HepG2 (cell line): ENCODE data around the gene TNFAIP8L1. TPM values are rescaled to one million over a fixed set of nuclear protein-coding genes. Genes with fewer than 3 reads are reported as not detected.

Experiments used
- CHD2 ChIP-seq: IDR thresholded peaks from 2 replicates; pipeline ENCODE4 v1.6.1; 2011; ENCODE audit warnings: low read depth, low read length, improper control_type of control experiment
- HDAC2 ChIP-seq: sonication (generic); formaldehyde crosslinking; IDR thresholded peaks from 2 replicates; pipeline ENCODE4 v1.4.0; 2020; ENCODE audit warnings: missing genetic modification reagents
- HIVEP1 ChIP-seq: sonication (generic); formaldehyde crosslinking; IDR thresholded peaks from 2 replicates; pipeline ENCODE4 v1.4.0; 2020; ENCODE audit warnings: mild to moderate bottlenecking, missing genetic modification reagents
- KDM4B ChIP-seq: sonication (generic); formaldehyde crosslinking; IDR thresholded peaks from 2 replicates; pipeline ENCODE4 v1.4.0; 2020; ENCODE audit warnings: missing genetic modification reagents
- MXI1 ChIP-seq: IDR thresholded peaks from 3 replicates; pipeline ENCODE4 v1.6.1; 2012; ENCODE audit warnings: low read depth, low read length, inconsistent platforms, borderline replicate concordance
- NFKB2 ChIP-seq: sonication (generic); formaldehyde crosslinking; IDR thresholded peaks from 2 replicates; pipeline ENCODE4 v1.4.0; 2020; ENCODE audit warnings: missing genetic modification reagents, borderline replicate concordance
- PHF8 ChIP-seq: sonication (generic); formaldehyde crosslinking; IDR thresholded peaks from 2 replicates; pipeline ENCODE4 v1.5.0; 2020; ENCODE audit warnings: missing genetic modification reagents
- THYN1 ChIP-seq: sonication (generic); formaldehyde crosslinking; IDR thresholded peaks from 2 replicates; pipeline ENCODE4 v1.8.1; 2023; ENCODE audit warnings: low read depth, mild to moderate bottlenecking, moderate library complexity, missing genetic modification reagents, borderline replicate concordance
- TP53 ChIP-seq: sonication (generic); formaldehyde crosslinking; conservative IDR thresholded peaks from 2 replicates; pipeline ENCODE4 v1.4.0; 2020; ENCODE audit warnings: missing genetic modification reagents
- WIZ ChIP-seq: sonication (generic); formaldehyde crosslinking; IDR thresholded peaks from 2 replicates; pipeline ENCODE4 v1.5.1; 2020; ENCODE audit warnings: mild to moderate bottlenecking, missing genetic modification reagents
- ZBTB3 ChIP-seq: sonication (generic); formaldehyde crosslinking; IDR thresholded peaks from 2 replicates; pipeline ENCODE4 v1.4.0; 2020; ENCODE audit warnings: low read depth, mild to moderate bottlenecking, moderate library complexity, missing genetic modification reagents, borderline replicate concordance
- ZNF24 ChIP-seq: fragments of 450-650 bp; IDR thresholded peaks from 2 replicates; pipeline ENCODE4 v1.6.1; 2017; ENCODE audit warnings: antibody characterized with exemption, mild to moderate bottlenecking
- ZNF607 ChIP-seq: sonication (generic); formaldehyde crosslinking; IDR thresholded peaks from 2 replicates; pipeline ENCODE4 v1.5.1; 2020; ENCODE audit warnings: missing genetic modification reagents, mild to moderate bottlenecking, borderline replicate concordance
- polyA plus RNA-seq, 8 experiments: library from polyadenylated mRNA; depleted of rRNA in 3 of 8; stranded (reverse) in 7 of 8; unstranded in 1 of 8; fragments of >200 nt; fragmentation: Illumina TruSeq in 4 of 8; extraction: Trizol in 4 of 8; gene quantifications; 2 replicates each; pipeline versions ENCODE4 v1.2.1 to v1.2.3, GENCODE V29; 2011 to 2016; ENCODE audit warnings: low read depth in 4 of 8, missing spikeins in 1 of 8, mixed read lengths in 1 of 8; ENCODE audit not compliant: insufficient read depth in 1 of 8
- total RNA-seq, 5 experiments: library from RNA; depleted of rRNA; stranded (reverse); fragments of >200 nt; fragmentation: Illumina TruSeq; extraction: Trizol; gene quantifications; 2 replicates each; pipeline ENCODE4 v1.2.3, GENCODE V29; 2016; ENCODE audit warnings: low read depth in 1 of 5
- TF ChIP-seq, protein P1 (sequence below): sonication (generic); formaldehyde crosslinking; IDR thresholded peaks from 2 replicates; pipeline ENCODE4 v1.9.0; 2021; ENCODE audit warnings: missing genetic modification reagents, borderline replicate concordance
- TF ChIP-seq, protein P2 (sequence below): sonication (generic); formaldehyde crosslinking; IDR thresholded peaks from 2 replicates; pipeline ENCODE4 v1.8.0; 2022; ENCODE audit warnings: missing genetic modification reagents, mild to moderate bottlenecking, inconsistent platforms, borderline replicate concordance
- TF ChIP-seq, protein P3 (sequence below): sonication (generic); formaldehyde crosslinking; IDR thresholded peaks from 2 replicates; pipeline ENCODE4 v1.4.0; 2020; ENCODE audit warnings: mild to moderate bottlenecking, missing genetic modification reagents
- TF ChIP-seq, protein P4 (sequence below): sonication (generic); formaldehyde crosslinking; IDR thresholded peaks from 2 replicates; pipeline ENCODE4 v1.5.0; 2020; ENCODE audit warnings: mild to moderate bottlenecking, missing genetic modification reagents
- TF ChIP-seq, protein P5 (sequence below): sonication (generic); formaldehyde crosslinking; IDR thresholded peaks from 2 replicates; pipeline ENCODE4 v1.4.0; 2020; ENCODE audit warnings: missing genetic modification reagents, borderline replicate concordance
- TF ChIP-seq, protein P6 (sequence below): IDR thresholded peaks from 2 replicates; pipeline ENCODE4 v1.6.1; 2016; ENCODE audit warnings: low read depth, borderline replicate concordance

Gene TNFAIP8L1
- total and polyA plus RNA-seq, 2 of the 13 experiments (the other 11 are each of a cell fraction or from before 2014, with no cell fraction given), result 13.4 to 21.4 TPM

DNA sequence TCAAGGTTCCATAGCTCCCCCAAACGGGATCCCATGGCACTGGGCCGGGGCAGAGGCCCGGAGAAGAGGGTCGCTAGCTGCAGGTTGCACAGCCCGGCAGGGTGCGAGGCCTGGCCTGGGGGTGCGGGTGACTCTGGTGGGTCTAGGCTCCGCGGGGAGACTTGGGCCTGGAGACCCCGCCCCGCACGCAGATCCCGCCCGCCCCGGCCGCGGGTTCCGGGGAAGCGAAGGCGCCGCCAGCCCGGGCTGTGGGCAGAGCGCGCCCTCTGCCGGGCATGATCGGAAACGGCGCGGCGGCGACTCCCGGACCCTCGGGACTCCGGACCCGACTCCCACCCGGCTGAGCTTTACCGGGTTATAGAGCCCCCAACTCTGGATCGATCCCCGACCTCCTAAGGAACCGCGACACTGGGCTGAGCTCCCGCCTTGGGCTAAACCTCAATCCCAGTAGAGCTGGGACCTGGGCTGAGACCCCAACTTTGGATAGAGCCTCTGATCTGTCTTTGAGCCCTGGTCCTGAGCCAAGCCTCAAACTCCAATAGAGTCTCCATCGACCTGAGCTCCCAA lies 3.1 kb upstream of the TNFAIP8L1 start (continued):
- TF ChIP-seq, protein P1, sequence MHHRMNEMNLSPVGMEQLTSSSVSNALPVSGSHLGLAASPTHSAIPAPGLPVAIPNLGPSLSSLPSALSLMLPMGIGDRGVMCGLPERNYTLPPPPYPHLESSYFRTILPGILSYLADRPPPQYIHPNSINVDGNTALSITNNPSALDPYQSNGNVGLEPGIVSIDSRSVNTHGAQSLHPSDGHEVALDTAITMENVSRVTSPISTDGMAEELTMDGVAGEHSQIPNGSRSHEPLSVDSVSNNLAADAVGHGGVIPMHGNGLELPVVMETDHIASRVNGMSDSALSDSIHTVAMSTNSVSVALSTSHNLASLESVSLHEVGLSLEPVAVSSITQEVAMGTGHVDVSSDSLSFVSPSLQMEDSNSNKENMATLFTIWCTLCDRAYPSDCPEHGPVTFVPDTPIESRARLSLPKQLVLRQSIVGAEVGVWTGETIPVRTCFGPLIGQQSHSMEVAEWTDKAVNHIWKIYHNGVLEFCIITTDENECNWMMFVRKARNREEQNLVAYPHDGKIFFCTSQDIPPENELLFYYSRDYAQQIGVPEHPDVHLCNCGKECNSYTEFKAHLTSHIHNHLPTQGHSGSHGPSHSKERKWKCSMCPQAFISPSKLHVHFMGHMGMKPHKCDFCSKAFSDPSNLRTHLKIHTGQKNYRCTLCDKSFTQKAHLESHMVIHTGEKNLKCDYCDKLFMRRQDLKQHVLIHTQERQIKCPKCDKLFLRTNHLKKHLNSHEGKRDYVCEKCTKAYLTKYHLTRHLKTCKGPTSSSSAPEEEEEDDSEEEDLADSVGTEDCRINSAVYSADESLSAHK (CRISPR knock-in tag), result no peak
- TF ChIP-seq CHD2, result no peak
- TF ChIP-seq, protein P2, sequence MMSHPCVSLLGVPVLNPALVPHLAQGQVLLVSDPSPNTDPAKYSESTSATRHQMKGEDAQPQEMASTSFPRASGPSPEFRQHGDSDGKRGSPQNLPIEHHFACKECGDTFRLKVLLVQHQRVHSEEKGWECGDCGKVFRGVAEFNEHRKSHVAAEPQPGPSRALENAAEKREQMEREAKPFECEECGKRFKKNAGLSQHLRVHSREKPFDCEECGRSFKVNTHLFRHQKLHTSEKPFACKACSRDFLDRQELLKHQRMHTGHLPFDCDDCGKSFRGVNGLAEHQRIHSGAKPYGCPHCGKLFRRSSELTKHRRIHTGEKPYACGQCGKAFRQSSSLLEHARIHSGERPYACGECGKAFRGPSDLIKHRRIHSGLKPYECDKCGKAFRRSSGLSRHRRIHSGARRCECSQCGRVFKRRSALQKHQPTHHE (CRISPR knock-in tag), result peak; percentile 49; the same call in 1 of the 2 replicates
- TF ChIP-seq HIVEP1 (CRISPR knock-in tag), result no peak
- TF ChIP-seq, protein P3, sequence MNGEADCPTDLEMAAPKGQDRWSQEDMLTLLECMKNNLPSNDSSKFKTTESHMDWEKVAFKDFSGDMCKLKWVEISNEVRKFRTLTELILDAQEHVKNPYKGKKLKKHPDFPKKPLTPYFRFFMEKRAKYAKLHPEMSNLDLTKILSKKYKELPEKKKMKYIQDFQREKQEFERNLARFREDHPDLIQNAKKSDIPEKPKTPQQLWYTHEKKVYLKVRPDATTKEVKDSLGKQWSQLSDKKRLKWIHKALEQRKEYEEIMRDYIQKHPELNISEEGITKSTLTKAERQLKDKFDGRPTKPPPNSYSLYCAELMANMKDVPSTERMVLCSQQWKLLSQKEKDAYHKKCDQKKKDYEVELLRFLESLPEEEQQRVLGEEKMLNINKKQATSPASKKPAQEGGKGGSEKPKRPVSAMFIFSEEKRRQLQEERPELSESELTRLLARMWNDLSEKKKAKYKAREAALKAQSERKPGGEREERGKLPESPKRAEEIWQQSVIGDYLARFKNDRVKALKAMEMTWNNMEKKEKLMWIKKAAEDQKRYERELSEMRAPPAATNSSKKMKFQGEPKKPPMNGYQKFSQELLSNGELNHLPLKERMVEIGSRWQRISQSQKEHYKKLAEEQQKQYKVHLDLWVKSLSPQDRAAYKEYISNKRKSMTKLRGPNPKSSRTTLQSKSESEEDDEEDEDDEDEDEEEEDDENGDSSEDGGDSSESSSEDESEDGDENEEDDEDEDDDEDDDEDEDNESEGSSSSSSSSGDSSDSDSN (CRISPR knock-in tag), result no peak
- no peak for TF ChIP-seq WIZ (CRISPR knock-in tag)
- no peak for TF ChIP-seq TP53 (CRISPR knock-in tag)
- TF ChIP-seq KDM4B (CRISPR knock-in tag), result 0 out of 2 replicates have a peak, but pooled peaks have one; percentile 12
- TF ChIP-seq ZNF607, result peak; percentile 29; the same call in 1 of the 2 replicates
- TF ChIP-seq, protein P4, sequence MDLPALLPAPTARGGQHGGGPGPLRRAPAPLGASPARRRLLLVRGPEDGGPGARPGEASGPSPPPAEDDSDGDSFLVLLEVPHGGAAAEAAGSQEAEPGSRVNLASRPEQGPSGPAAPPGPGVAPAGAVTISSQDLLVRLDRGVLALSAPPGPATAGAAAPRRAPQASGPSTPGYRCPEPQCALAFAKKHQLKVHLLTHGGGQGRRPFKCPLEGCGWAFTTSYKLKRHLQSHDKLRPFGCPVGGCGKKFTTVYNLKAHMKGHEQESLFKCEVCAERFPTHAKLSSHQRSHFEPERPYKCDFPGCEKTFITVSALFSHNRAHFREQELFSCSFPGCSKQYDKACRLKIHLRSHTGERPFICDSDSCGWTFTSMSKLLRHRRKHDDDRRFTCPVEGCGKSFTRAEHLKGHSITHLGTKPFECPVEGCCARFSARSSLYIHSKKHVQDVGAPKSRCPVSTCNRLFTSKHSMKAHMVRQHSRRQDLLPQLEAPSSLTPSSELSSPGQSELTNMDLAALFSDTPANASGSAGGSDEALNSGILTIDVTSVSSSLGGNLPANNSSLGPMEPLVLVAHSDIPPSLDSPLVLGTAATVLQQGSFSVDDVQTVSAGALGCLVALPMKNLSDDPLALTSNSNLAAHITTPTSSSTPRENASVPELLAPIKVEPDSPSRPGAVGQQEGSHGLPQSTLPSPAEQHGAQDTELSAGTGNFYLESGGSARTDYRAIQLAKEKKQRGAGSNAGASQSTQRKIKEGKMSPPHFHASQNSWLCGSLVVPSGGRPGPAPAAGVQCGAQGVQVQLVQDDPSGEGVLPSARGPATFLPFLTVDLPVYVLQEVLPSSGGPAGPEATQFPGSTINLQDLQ (CRISPR knock-in tag), result no peak
- TF ChIP-seq, protein P5, sequence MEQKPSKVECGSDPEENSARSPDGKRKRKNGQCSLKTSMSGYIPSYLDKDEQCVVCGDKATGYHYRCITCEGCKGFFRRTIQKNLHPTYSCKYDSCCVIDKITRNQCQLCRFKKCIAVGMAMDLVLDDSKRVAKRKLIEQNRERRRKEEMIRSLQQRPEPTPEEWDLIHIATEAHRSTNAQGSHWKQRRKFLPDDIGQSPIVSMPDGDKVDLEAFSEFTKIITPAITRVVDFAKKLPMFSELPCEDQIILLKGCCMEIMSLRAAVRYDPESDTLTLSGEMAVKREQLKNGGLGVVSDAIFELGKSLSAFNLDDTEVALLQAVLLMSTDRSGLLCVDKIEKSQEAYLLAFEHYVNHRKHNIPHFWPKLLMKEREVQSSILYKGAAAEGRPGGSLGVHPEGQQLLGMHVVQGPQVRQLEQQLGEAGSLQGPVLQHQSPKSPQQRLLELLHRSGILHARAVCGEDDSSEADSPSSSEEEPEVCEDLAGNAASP, result 0 out of 2 replicates have a peak, but pooled peaks have one; percentile 33
- TF ChIP-seq ZBTB3 (CRISPR knock-in tag), result no peak
- no peak for TF ChIP-seq THYN1 (CRISPR knock-in tag)
- no peak for TF ChIP-seq ZNF24
- TF ChIP-seq, protein P6, sequence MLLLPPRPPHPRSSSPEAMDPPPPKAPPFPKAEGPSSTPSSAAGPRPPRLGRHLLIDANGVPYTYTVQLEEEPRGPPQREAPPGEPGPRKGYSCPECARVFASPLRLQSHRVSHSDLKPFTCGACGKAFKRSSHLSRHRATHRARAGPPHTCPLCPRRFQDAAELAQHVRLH, result no peak
- peak; percentile 27; the same call in 1 of the 2 replicates for TF ChIP-seq PHF8 (CRISPR knock-in tag)
- TF ChIP-seq MXI1, result no peak; the same call in 2 of the 3 replicates
- TF ChIP-seq HDAC2 (CRISPR knock-in tag), result 0 out of 2 replicates have a peak, but pooled peaks have one; percentile 23
- 0 out of 2 replicates have a peak, but pooled peaks have one; percentile 61 for TF ChIP-seq NFKB2 (CRISPR knock-in tag)
